Neural progenitor cell (in vitro differentiated cells): Measurements from ENCODE around the gene ADD3.

Experiments
- CTCF ChIP-seq: fragments of 200-600 bp; sonication (generic); IDR thresholded peaks from 2 replicates; pipeline ENCODE4 v1.5.1; 2017; ENCODE audit warnings: antibody characterized with exemption, mild to moderate bottlenecking
- EZH2 ChIP-seq: fragments of 200-600 bp; sonication (generic); IDR thresholded peaks from 2 replicates; pipeline ENCODE4 v1.6.1; 2017; ENCODE audit warnings: antibody characterized with exemption, mild to moderate bottlenecking, moderate library complexity
- EZH2phosphoT487 ChIP-seq: fragments of 200-600 bp; sonication (generic); IDR thresholded peaks from 2 replicates; pipeline ENCODE4 v1.6.1; 2017; ENCODE audit warnings: antibody characterized with exemption

DNA sequence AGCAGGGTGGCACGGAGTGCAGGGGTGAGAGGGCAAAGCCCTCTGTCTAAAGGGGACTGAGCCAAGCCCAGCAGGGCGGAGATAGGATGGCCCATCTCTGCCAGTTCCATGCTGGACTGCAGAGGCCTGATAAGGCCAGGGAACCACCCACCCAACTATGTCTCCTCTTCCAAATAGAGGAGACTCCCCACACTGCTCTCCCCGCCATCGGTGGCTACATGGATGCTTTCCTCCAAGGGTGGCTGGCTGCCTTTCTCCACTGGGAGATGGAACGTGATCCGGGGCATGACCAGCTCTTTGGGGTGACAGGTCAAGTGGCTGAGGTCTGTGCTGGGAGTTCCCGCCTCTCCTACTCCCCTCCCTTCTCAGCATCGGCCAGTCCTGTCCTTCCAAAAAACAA is 141.5 kb downstream of the ADD3 start:
- TF ChIP-seq CTCF (no peak), EZH2phosphoT487 (no peak), EZH2 (no peak)
